GM12864 (cell line): ENCODE data around the gene SEMA6B.

Experiments
- DNase-seq: peaks from one replicate; pipeline ENCODE4 v3.0.0-alpha.2; 2011; ENCODE audit warnings: low read depth
- H3K4me3 ChIP-seq: 2 replicates; pipeline ENCODE4 v1.5.1; 2011; ENCODE audit warnings: mild to moderate bottlenecking, low read depth, low read length, control low read depth
- TF ChIP-seq, protein P1 (sequence below): IDR thresholded peaks from 2 replicates; pipeline ENCODE4 v1.5.1; 2011; ENCODE audit warnings: low read depth, mild to moderate bottlenecking, moderate library complexity, low read length, control low read depth, inconsistent platforms; ENCODE audit errors: missing control alignments

The SEMA6B gene

DNA sequence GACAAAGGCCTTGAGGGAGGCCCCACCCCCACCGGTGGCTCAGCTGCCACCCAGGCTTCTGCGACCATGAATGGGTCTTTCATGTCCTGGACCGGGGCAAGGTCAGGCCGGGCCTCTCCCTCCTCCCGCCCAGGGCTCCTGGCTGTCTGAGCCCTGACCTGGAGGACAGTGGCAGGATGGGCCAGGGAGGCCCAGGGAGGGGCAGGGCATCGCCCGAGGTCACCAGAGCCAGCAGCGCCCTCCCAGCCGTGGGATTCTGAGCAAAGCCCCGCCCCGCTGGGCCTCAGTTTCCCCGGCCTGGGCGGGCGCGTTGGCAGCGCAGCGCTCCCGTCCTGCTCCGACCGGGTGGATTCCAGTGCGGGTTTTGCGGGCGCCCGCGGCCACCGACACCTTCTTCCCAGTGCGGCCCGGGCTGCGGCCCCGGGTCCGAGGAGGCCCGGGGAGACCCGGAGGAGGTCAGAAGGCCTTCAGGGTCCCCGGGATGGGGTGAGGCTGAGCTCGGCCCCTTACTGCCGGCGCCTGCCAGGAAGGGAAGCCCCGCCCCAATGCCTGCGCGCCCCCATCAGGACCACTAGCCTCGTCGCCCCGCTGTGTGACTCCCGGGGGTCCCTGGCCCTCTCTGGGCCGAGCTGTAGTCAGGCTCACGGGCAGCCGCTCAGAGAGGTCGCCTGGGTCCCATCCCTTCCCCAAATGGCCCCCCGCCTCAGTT is 24.6 kb upstream of the SEMA6B start:
- no peak overlapping the region for H3K4me3 ChIP-seq
- DNase-seq: no peak
- TF ChIP-seq, protein P1, sequence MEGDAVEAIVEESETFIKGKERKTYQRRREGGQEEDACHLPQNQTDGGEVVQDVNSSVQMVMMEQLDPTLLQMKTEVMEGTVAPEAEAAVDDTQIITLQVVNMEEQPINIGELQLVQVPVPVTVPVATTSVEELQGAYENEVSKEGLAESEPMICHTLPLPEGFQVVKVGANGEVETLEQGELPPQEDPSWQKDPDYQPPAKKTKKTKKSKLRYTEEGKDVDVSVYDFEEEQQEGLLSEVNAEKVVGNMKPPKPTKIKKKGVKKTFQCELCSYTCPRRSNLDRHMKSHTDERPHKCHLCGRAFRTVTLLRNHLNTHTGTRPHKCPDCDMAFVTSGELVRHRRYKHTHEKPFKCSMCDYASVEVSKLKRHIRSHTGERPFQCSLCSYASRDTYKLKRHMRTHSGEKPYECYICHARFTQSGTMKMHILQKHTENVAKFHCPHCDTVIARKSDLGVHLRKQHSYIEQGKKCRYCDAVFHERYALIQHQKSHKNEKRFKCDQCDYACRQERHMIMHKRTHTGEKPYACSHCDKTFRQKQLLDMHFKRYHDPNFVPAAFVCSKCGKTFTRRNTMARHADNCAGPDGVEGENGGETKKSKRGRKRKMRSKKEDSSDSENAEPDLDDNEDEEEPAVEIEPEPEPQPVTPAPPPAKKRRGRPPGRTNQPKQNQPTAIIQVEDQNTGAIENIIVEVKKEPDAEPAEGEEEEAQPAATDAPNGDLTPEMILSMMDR: no peak

DNA sequence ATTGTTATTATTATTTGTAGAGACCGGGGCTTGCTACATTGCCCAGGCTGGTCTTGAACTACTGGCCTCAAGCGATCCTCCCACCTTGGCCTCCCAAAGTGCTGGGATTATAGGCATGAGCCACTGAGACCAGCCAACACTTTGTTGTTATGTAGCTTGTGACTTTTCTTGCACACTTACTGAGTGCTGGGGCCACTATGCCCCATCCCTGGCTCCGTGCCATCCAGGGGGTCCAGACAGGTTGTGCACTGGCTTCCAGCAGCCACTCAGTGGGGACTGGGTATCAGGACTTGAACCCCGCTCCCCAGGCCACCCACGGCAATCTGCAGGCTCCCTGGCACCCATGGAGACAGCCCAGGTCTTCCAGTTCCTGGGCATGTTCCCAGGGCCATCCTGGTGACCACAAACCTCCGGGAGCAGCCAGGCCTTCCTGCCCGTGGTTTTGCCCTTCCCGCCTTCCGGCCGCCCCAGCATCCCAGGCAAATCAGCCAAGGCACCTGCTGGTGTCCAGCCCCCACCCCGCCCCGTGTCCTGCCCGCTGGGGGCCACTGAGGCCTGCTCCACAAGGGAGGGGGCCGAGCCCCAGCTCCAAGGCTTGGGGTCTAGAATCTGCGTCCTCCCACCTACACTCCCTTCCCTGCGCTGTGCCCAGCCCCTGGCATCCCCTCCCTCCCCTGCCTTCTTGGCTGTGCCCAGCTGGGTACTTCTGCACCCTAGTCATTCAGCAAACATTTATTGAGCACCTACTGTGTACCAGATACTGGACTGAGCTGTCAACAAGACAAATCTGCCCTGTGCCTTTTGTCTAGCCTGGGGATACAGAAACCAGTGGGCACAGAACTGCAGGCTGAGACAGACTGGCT is 23.7 kb upstream of the SEMA6B start:
- TF ChIP-seq, protein P1: no peak
- no peak for DNase-seq
- no peak overlapping the region for H3K4me3 ChIP-seq

DNA sequence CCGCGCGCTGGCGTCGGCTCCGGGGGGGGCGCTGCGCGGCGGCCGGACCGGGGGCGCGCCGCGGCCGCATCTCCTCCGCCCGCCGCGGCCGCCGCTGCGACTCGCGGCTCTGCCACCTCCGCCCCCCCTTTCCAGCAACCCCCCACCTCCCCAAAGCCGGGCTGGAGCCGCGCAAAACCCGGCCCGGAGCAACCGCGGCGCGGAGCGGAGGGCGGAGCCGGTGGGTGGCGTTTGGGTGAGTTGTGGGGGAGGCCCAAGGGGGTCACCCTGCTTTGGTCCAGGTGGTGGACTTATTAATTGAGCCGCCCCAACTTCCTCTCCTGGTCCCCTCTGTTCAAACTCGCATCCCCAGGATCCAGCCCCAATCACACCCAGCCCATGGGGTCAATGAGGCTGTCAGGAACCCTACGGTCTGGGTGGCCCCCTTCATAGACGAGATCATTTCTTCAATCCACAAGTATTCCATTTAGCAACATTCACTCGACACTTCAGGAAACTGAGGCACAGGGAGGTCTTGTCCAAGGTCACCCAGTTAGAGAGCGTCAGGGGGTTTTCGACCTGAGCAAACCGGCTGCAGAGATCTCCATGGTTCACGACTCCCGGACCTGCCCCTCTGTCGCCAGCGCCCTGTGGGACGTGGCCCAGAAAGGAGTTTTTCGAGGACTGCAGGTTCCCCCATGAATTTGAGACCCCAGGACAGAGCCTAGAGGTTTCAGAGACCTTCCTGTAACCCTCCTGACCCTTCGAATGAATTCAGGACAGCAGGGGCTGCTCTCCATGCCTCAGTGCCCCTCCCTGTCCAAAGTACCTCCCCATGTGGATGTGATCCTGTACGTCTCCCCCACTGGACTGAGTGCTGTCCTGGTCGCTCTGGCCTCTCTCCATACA is 22.4 kb upstream of the SEMA6B start:
- H3K4me3 ChIP-seq: no peak overlapping the region
- no peak for DNase-seq
- TF ChIP-seq, protein P1: no peak

DNA sequence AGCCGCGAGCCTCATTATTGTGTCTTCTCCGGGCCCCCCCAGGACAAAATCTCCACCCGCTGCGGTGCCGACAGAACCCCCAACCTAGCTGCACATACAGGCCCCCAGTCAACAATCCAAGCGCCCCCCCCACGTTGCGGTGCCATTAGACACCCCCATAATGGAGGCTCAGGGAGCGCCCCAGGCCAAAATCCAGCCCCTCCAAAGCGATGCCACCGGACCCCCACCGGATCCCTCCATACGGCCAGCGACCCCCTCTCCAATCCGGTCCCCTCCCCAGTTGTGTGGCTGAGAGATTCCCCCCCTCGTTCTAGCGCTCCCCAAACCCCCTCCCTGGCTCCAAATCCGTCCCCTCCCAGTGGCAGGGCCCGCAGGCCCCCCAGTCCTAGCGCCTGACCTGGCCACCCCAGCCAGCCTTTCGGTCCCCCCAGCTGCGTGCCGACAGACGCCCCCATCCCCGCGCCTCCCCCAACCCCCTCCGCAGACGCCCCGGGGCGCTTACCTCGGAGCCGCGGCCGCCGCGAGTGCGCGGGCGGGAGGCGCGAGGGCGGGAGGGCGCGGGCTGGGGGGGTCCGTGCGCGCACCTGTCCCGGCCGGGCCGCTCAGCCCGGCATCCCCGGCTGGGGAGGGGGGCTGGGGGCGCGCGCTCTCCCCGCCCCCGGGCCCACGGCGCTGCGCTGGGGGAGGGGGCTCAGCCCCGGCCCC is 21.6 kb upstream of the SEMA6B start:
- TF ChIP-seq, protein P1: no peak
- DNase-seq: no peak
- no peak overlapping the region for H3K4me3 ChIP-seq

DNA sequence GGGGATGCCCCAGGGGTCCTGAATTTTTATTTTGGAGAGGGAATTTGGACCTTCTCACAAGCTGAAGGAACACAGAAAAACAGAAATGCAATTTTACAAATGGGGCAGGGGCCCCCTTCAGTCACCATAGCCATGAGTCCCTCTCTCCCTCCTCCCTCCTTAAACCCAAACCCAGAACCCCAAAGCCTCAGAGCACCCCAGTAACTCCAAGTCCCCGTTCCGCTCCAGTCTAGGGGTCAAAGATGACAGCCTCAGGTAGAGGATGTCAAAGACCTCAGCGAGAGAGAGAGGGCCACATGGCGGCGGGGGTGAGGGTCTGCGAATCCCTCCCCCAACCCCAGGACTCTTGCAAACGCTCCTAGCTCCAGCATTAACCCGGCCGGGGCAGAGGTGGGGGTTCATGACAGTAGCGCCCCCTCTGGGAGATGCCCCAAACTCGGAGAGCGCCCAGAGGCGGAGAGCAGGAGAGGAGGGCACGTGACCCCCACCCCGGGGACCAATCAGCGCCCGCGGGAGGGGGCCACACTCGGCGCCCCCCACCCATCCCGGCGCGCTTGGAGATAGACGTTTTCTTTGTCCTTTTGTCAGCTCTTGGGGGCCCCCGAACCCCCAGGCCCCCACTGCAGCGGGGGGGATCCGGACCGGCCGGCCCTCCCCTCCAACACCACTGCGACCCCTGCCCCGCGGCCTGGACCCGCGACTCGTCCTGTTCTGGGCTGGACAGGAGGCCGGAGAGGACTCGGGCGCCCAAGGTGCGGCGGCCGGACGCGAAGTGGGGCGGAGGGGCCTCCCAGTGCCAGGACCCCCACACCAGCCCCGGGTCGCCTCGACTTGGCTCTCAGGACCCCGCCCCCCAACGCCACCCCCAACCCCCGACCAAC is 20.8 kb upstream of the SEMA6B start:
- no peak overlapping the region for H3K4me3 ChIP-seq
- no peak for DNase-seq
- TF ChIP-seq, protein P1: no peak
